HTERT RPE-1 (cell line): Measurements from ENCODE around the gene ZNF202.
"Not testable (repeated sequence)": the region's sequence is repeated elsewhere in the genome, so short reads cannot be mapped to it uniquely, and the experiment has no call there.

Source experiments
- in situ Hi-C: fragments of 300-500 bp; cut with MboI; formaldehyde crosslinking; loops from 4 replicates; pipeline ENCODE4 v1.14.3; 2020; ENCODE audit warnings: low sequenced_read_pairs

ZNF202 gene

DNA sequence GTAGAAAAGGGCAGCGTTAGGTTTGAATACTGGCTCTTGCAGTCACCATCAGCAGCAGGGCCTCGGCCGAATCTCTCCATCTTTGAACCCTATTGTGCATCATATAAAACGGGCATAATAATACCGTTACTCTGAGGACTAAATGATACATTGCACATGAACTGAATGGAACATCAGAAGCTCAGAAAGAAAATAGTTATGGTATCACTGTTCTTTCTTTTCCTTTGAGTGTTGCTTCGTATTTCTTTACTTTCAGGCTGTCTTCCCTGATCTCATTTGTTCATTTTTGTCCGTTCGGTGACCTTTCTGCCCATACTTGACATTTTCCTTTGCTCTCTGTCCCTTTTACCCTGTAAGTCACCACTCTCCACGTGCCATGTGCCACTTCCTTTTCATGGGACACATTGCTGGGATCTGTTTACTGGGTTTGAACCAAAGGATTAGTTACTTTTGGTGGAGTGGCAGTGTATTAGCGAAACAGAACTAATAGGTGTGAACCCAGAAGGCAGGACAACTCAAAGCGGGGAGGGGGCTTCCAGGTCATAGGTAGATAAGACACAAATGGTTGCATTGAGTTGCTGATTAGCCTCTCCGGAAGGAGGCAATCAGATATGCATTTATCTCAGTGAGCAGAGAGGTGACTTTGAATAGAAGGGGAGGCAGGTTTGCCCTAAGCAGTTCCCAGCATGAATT, 717 bp upstream of the ZNF202 start:
- in situ Hi-C loops, result no loop called here

DNA sequence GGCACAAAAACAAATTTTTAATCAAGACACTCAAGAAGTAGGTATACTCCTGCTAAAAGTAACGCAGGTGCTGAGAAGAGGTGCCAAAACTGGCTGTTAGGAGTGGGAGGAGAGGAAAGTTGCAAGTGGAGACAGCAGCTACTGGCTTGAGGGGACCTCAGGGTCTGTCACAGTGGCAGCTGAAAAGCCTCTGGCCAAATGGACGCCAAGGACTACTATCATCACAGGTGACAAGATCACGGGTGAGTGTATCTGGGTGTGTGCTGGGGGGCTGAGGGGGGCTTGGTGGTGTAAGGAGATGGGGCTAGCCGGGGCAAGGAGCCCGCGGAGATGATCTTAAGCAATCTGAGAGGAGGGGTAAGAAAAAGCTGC, 687 bp downstream of the ZNF202 start:
- in situ Hi-C loops, result no loop called here

DNA sequence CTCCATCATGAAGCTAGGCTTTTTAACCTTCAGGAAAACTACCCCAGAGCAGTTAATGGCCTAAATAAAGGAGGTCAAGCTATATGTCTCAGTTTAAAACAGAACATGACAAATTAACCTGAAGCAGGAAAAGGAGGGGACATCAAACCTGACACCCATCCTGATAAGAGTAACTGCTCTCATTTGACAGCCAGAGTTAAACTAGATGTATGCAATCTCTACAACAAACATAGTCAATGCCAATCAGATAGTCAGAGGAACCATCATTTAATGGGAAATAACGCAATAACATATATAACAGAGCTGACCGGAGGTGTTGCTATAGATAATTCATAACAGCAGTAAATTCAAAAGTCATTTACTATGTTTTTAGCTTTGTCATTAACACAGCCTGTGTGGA, 3.1 kb downstream of the ZNF202 start:
- in situ Hi-C loops, result no loop called here

DNA sequence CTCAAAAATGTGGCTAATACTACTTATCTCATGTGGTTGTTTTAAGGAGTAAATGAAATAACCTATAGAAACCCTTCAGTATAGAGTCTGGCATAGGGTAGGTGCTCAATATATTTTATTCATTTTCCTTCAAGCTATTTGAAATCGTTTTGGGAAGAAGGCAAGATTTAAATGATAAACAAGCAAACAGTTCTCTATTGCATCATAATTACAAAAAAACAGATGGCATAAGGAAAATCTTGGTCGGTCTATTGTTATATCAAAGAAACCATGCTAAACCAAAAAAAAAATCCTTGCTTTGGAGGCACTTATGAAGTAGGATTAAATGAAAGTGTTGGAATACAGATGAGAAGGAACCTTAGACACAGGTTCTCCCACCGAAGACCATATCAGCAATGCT, 4.7 kb downstream of the ZNF202 start:
- in situ Hi-C loops, result no loop called here

DNA sequence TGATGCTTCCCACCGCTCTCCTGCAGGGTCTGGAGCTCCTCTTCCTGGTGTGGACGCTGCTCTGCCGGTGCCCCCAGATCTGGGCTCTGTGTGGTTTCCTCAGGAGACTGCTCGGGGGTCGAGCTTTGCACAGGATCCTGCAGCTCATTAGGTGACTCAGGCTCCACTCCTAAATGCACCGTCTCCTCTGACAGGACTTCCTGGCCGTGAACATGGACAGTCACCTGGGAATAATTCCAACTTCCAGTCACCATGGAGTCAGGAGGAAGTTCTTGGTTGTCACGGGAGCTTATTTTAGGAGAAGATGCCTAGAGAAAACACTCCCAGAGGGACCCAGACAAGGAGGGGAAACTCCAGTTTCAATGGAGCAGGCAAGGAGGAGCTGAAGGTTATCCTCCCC, 11.9 kb downstream of the ZNF202 start:
- in situ Hi-C loops, result no loop called here

DNA sequence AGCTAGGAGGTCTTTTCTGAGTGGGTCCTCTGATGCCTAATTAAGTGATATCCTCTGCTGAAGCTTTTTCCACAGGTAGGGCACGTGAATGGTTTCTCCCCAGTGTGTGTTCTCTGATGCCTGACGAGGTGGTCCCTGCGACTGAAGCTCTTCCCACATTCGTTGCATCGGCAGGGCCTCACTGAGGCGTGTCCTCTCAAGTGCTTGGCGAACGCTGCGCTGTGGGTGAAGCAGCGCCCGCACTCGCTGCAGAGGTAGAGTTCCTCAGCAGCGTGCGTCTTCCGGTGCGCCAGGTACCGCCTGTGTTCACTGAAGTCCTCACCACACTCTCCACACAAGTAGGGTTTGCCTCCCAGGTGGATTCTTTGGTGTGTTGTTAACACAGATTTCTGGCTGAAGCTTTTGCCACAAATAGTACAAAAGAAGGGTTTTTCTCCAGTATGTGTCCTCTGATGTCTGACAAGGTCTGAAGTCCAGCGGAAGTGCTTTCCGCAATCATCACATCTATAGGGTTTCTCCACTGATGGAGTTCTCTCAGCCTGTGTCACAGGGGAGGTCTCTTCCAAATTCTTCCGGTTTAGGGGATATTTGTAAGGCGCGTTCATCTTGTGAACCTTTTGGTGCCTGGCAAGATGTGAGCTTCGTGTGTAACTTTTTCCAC, 15.3 kb downstream of the ZNF202 start:
- in situ Hi-C loops, result no loop called here

DNA sequence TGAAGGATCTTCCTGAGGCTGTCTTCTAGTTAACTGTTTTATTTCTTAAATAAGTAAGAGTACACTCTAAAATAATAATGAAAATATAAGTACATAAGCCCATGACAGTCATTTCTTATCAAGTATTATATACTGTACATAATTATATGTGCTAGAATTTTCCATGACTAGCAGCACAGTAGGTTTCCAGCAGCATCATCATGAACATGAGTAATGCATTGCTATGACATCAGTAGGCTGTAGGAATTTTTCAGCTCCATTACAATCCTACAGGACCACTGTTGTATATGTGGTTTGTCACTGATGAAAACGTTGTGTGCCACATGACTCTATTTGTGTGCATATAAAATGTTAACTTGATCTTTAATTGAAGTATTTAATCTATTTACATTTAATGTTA, 22.0 kb downstream of the ZNF202 start:
- in situ Hi-C loops, result no loop called here

DNA sequence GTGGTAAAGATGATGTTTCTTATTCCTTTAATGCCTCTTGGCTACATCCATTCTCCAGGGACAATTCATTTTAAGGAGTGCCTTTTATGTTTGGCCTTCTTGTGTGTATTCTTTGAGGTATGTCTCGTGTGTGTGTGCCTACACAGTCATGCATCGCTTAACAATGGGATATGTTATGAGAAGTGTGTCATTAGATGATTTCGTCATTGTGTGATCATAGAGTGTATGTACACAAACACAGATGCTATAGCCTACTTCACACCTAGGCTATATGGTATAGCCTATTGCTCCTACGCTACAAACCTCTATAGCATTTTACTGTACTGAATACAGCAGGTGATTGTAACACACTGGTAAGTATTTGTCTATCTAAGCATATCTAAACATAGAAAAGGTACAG, 23.0 kb downstream of the ZNF202 start:
- in situ Hi-C loops, result no loop called here

DNA sequence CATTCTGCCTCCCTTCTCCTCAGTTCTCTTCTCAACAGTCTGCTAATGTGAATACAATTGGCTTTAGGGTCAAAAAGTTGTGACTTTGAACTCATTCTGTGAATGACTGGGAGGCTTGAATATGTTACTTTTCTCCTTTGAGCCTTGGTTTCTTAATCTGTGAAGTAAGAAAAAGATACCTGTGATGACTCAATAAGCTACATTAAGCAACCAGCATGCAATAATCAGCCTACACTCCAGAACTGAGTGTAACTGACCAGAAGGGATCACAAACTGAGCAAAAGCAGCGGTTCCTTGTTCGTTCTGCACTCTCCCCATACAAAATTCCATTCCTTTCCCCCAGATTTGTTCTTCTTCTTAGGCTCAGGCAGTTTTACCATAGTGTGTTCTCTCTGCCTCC, 23.4 kb downstream of the ZNF202 start:
- in situ Hi-C loops, result no loop called here

DNA sequence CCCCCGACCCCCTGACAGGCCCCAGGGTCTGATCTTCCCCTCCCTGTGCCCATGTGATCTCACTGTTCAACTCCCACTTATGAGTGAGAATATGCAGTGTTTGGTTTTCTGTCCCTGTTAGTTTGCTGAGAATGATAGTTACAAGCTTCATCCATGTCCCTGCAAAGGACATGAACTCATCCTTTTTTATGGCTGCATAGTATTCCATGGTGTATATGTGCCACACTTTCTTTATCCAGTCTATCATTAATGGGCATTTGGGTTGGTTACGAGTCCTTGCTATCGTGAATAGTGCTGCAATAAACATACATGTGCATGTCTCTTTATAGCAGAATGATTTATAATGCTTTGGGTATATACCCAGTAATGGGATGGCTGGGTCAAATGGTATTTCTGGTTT, 28.8 kb downstream of the ZNF202 start:
- in situ Hi-C loops, result not testable (repeated sequence)

DNA sequence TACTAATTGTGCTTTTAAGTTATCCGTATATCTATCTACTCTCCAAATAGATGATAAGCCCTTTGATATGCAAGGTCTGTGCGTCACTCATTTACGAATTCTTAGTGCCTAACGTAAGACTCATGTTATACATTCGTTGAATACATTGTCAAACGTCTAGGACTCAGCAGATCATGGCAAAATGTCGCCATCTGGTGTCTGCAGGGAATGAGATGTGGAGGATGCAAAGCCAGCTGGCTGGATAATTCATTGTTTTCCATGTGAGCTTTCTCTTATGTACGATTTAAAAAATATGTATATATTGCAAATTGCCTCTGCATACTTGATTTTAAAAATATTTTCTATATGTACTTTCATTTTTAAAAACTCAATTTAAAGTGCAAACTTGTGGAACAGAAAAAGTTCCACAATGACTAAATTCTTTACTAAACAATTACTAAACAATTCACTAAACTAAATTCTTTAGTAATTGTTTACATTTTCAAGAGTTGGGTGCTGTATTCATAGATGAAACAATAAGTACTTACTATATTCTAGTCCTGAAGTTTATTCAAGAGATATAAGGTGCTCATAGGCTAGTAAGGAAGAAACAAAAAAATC, 33.8 kb downstream of the ZNF202 start:
- in situ Hi-C loops, result no loop called here

DNA sequence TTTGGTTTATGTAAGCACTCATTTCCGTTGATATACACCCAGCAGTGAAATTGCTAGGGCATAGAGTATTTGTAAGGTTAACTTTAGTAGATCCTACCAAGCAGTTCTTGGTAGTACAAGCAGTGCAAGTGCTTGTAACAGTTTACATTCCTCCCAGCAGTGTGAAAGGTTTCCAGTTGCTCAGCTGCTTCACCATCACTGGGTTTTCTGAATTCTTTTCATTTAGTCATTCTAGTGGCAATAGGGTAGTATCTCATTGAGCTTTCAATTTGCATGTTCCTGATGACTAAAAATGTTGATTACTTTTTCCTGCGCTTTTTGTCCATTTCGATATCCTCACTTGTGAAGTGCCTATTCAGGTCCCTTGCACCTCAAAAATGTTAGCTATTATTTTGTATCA, 34.3 kb downstream of the ZNF202 start:
- in situ Hi-C loops, result no loop called here

DNA sequence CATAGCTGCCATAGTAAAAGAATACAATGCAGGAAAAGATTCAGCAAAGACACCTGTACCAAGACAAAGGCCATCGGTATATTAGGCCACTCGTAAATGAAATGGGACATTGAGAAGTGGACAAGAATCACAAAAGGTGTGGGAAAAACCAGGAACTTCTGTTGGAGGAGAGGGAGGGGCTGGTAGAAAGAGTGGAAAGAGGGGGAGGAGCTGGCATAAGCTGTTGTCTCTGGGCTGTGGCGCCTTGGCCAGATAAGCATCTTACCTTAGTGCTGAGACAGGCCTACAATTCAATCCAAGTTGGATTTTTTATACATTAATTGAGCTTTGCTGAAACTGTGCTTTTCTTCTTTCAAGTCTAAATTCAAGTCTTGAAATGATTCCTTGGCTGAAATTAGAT, 37.1 kb downstream of the ZNF202 start:
- in situ Hi-C loops, result no loop called here

DNA sequence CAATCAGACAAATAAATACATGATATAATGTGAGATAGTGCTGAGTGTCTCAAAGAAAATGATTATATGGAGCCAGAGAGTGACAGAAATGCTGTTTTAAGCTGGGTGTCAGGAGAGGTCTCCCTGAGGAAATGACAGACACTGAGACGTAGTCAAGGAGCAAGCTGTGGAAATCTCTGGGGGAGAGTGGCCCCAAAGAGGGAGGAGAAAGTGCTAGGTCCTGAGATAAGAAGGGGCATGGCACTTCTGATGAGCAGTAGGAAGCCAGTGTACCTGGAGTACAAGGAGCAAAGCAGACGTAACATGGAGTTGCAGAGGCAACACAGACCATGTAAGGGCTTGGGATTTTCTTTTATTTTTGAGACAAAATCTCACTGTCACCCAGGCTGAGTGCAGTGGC, 38.8 kb downstream of the ZNF202 start:
- in situ Hi-C loops, result no loop called here

DNA sequence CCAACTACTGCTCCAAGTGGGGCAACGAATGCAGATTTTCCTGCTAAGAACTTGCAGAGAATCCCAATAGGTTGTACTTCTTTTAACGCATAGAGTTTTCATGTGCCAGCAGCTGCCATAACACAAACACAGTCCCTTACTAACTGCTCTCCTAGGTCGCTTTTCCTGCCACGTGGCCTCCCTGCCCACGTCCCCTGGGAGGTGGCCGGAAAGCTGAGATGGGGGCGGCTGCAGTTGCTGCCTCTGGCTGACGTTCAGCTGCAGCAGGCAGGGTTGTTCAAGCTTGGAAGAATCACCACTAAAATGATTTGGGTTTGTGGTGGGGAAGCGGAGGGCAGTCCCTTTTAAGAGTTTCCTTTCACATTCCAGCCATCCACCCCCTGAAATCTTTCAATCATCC, 39.3 kb downstream of the ZNF202 start:
- in situ Hi-C loops, result no loop called here

DNA sequence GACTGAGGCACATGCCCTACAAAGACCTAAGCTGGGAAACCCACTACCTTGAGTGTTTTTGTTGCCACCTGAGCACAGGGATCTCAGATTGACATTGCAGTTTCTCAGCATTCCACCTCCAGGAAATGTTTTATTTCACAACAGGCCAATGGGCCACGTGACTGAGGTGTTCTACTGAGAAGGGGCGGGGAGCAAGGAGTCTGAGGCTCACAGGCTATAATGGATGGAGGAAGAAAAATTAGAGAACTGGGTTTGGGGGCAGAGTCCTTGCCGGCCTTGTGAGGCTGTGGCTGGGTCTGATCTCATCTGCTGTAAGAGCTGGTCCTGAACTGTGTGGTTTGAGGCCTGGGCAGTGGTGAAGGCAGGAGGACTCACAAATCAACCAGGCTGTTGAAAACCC, 40.7 kb downstream of the ZNF202 start:
- in situ Hi-C loops, result no loop called here

DNA sequence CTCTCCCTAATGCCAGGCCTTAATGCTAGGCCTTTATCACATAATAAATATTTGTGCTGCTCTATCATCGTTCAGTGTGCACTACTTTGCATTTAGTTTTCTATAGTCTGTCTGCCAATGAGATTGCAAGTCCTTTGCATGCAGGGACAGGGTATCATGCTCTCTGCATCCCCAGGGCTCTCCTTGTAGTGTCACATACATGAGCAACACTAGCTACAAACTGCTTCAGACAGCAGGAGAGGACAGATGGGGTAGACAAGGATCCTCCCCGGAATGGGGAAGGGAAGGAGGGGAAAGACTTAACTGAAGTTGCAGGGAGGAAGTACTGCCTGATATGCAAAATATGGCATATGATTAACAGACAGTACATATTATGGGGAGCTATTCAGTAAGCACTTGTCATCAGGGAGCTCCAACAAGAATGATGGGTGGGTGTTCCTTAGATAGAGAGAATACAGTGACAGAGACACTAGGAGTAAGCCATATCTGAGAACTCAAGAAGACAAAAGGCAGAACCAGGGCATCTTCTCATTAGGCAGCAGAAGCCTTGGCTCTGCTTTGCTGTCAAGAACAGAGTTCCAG, 42.8 kb downstream of the ZNF202 start:
- in situ Hi-C loops, result no loop called here

DNA sequence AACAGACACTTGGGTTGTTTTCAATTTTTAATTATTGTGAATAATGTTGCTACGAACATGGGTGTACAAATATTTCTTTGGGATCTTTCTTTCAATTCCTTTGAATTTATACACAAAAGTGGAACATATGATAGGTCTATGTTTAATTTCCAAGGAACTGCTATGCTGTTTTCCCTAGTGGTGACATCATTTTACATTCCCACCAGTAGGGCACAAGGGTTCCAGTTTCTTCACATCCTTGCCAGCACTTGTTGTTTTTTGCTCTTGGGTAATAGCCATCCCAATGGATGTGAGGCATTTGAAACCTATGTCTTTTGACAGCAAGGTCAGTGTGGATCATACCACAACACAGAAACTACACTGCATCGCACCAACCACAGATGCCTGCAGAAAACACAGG, 45.3 kb downstream of the ZNF202 start:
- in situ Hi-C loops, result no loop called here

DNA sequence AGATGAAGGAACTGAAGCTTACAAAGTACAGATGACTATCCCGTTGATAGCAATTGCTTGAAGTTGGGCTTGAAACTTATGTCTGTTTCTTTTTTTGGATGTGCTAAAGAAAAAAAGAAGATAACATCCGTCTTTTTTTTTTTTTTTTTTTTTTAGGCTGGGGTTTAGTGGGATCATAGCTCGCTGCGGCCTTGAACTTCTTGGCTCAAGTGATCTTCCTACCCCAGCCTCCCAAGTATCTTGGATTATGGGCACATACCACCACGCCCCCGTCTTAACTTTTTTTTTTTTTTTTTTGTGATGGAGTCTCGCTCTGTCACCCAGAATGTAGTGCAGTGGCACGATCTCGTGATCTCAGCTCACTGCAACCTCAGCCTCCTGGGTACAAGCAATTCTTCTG, 46.2 kb downstream of the ZNF202 start:
- in situ Hi-C loops, result no loop called here

DNA sequence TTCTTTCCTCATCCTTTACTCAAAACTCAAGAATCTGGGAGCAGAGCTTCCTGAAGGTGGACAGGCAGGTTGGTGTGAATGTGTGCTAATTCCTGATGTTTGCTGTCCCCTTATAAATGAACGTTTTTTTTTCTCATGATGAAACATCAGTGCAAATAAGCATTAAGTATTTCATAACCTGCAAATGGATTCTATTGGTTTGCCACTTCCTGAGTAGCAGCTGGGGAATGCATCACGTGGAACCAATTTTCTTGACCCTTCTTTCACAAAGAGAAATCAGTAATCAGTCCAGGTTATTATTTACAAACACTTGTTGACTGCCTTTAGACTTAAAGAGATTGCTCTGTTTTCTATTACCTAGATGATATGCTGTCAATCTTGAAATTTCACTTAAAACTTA, 46.9 kb downstream of the ZNF202 start:
- in situ Hi-C loops, result no loop called here

DNA sequence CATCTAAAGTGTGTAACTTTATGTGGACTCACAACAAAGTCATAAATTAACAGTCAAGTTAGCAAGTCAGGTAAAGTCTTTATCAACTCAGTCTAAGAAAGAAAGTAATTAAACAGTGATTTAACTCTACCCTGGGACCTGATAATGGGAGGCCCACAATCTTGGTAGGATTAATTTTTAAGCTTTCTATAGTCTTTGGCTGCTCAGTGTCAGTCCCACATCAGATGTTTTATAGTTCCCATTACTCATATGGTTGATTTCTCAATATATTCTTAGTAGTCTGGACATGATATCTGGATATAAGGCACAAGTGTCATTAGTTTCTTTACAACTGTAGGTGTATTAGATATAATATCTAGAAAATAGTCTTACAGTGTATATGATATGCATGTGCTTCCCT, 48.5 kb downstream of the ZNF202 start:
- in situ Hi-C loops, result no loop called here

DNA sequence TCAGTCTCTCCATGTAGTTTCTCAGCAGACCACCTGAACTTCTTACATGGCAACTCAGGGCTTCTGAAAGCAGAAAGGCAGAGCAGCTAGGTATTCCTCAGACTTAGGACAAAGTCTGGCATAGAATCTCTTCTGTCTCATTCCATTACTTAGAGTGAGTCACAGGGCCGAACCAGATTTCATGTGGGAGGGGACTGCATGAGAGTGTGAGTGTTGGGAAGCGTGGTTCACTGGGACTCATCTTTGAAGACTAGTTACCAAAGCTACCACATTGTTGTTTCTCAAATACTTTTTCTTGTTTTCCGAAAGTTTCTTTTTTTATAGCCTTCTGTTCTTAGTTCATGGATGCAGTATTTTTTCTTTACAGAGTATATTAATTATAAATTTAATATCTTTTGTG, 51.0 kb downstream of the ZNF202 start:
- in situ Hi-C loops, result no loop called here
